ENCODE data around the gene PYCR2. TPM values are rescaled to one million over a fixed set of nuclear protein-coding genes. Genes with fewer than 3 reads are reported as not detected.

PYCR2 gene
- total and polyA plus RNA-seq, 8 donors = 52.7 to 68.7 (median 57.1) TPM

DNA sequence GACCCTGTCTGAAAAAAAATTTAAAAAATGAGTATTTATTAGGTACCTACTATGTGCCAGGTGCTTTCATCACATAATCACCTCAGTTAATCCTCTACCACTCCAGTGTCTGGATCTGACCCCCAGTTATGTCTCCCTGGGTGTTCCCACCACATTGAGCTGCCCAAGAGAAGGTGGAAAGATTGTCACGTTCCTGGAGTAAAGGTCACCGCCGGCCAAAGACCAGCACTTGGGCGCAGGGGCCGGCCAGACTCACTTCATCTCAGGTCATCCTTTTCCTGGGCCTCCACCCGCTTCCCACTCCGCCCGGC, 714 bp downstream of the PYCR2 start:
- H3K27ac ChIP-seq = peak overlapping the region; percentile 80 to 97
- intact Hi-C loops (cut with DNase I) = no loop called here
- ATAC-seq = peak; percentile 23

DNA sequence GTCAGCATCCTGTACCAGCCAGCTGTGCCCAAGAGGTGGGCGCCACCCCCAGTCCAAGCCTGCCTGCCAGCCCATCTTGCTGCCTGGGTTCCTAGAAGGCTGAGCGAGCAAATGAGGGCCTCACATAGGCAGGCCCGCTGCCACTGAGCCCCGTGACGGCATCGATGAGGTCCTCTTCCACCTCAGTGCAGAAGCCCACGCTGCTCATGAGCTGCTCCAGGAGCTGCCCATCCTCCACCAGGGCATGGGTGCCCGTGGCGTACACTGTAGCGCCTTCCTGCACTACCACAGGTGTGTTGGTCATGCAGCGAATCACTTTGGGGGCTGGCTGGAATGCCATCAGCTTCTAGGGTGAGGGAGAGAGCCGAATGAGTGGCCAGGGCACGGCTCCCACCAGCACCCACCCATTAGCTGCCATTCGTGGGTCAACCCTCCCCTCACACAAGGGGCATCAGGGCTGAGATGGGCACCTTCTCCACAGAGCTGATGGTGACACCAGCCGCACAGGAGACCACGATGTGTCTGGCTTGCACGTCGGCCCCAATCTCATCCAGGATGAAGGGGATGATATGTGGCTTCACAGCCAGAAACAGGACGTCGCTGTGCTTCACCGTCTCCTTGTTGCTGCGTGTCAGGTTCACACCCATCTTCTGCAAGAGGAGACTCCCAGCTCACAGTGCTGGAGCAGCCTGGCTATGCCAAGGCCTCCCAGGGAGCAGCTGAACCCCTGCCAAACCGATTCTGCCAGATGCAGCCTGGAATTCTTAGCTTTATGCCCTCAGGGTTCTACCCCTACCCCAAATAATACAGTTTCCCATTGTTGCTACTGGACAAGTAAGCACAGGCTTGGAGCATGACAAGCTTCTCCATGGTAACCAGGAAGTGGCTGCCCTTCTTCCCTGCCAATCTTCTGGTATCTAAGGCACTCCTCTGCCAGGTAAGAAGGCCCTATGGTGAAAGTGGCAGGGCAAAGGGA, 2.0 kb downstream of the PYCR2 start:
- ATAC-seq (no peak), DNase-seq (no peak)
- Histone ChIP-seq H3K27ac (peak overlapping the region in 1 of 2 donors; percentile 97), H3K36me3 (peaks cover 0 to 50% of the 10 kb centered on the region in 2 donors), H3K4me3 (no peak overlapping the region), H3K9me3 (no peaks in the 10 kb centered on the region), H3K4me1 (peaks cover 12 to 43% of the 10 kb centered on the region in 2 donors), H3K27me3 (no peaks in the 10 kb centered on the region)
- intact Hi-C loops (cut with DNase I) = no loop called here
- TF ChIP-seq, protein P1, sequence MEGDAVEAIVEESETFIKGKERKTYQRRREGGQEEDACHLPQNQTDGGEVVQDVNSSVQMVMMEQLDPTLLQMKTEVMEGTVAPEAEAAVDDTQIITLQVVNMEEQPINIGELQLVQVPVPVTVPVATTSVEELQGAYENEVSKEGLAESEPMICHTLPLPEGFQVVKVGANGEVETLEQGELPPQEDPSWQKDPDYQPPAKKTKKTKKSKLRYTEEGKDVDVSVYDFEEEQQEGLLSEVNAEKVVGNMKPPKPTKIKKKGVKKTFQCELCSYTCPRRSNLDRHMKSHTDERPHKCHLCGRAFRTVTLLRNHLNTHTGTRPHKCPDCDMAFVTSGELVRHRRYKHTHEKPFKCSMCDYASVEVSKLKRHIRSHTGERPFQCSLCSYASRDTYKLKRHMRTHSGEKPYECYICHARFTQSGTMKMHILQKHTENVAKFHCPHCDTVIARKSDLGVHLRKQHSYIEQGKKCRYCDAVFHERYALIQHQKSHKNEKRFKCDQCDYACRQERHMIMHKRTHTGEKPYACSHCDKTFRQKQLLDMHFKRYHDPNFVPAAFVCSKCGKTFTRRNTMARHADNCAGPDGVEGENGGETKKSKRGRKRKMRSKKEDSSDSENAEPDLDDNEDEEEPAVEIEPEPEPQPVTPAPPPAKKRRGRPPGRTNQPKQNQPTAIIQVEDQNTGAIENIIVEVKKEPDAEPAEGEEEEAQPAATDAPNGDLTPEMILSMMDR (IDR thresholded peaks at IDR 0.05) = no peak

More for the DNA sequence above, 714 bp downstream of the PYCR2 start:
- no peak for DNase-seq
- Histone ChIP-seq H3K4me1 (peaks cover 12 to 43% of the 10 kb centered on the region in 2 donors), H3K36me3 (peaks cover 0 to 37% of the 10 kb centered on the region in 2 donors), H3K4me3 (peak overlapping the region; percentile 90 to 95), H3K27me3 (no peaks in the 10 kb centered on the region), H3K9me3 (no peaks in the 10 kb centered on the region)
- TF ChIP-seq, protein P1 (IDR thresholded peaks at IDR 0.05) = no peak

DNA sequence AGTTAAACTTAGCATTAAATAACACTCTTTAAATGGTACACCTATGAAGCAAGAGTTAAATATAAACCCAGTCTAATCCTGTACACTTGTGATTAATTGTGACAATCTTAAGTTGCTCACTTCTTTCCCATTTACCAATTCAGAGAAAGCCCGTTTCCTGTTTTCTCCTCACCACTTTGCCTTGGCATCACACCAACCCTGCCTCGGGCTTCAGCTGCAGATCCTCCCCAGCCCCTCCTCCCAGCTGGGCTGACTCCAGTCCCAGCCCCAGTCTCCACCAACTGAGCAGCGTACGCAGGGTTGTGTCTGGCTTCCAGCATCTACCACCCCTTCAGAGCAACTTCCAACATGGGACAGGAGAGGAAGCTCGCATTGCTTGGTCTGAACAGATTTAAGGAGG, 4.1 kb downstream of the PYCR2 start:
- ATAC-seq (no peak), DNase-seq (peak in 2 of 4 donors; percentile 59 to 66)
- H3K4me1 ChIP-seq = peaks cover 12 to 41% of the 10 kb centered on the region in 2 donors
- peaks cover 0 to 60% of the 10 kb centered on the region in 2 donors for H3K36me3 ChIP-seq
- H3K9me3 ChIP-seq = no peaks in the 10 kb centered on the region
- no peak overlapping the region for H3K4me3 ChIP-seq
- TF ChIP-seq, protein P1 (IDR thresholded peaks at IDR 0.05) = no peak
- intact Hi-C loops (cut with DNase I) = no loop called here
- peak overlapping the region in 1 of 2 donors; percentile 28 for H3K27ac ChIP-seq
- no peaks in the 10 kb centered on the region for H3K27me3 ChIP-seq

DNA sequence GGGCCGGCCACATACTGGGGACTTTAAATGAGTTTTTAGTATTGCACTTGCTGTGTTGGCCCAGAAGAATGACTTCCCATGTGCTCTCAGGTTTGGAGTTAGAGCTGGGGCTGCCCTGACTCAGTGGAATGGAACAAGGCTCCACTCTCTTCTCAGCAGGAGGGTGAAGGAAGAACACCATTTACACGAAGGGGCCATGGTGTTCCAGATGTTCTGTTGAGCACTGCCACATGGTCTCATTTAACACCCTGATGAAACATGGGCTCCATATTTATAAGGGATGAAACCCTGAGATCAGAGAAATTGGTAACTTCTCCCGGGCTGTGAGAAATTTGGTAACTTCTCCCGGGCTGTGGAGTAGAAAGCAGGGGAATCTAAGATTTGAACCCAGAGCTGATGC, 5.8 kb downstream of the PYCR2 start:
- Histone ChIP-seq H3K27ac (no peak overlapping the region), H3K27me3 (no peaks in the 10 kb centered on the region), H3K4me3 (no peak overlapping the region), H3K9me3 (no peaks in the 10 kb centered on the region), H3K36me3 (peaks cover 0 to 63% of the 10 kb centered on the region in 2 donors), H3K4me1 (peaks cover 7 to 31% of the 10 kb centered on the region in 2 donors)
- TF ChIP-seq, protein P1 (IDR thresholded peaks at IDR 0.05) = no peak
- DNase-seq (no peak), ATAC-seq (no peak)
- intact Hi-C loops (cut with DNase I) = no loop called here

DNA sequence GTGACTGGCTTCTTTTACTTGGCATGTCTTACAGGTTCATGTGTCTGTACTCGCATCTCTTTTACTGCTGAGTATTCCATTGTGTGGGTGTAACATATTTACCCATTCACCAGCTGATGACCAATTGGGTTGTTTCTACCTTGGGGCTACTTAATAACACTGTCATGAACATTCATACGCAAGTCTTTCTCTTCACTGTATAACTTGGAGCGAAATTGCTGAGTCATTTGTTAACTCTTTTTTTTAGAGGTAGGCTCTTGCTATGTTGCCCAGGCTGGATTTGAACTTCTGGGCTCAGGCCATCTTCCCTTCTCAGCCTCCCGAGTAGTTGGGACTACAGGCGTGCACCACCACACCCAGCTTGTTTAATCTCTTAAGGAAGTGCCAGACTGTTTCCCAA, 6.5 kb downstream of the PYCR2 start:
- Histone ChIP-seq H3K36me3 (peaks cover 0 to 63% of the 10 kb centered on the region in 2 donors), H3K27ac (no peak overlapping the region), H3K27me3 (no peaks in the 10 kb centered on the region), H3K4me3 (no peak overlapping the region), H3K4me1 (peaks cover under 1 to 23% of the 10 kb centered on the region in 2 donors), H3K9me3 (no peaks in the 10 kb centered on the region)
- intact Hi-C loops (cut with DNase I) = no loop called here
- DNase-seq (no peak), ATAC-seq (no peak)
- TF ChIP-seq, protein P1 (IDR thresholded peaks at IDR 0.05) = no peak

Measured in left lung (tissue), 10 donors.